ENCODE results near the gene TBRG4.

GRCh38 chr7:45073031-45073785 is 38.3 kb downstream of the TBRG4 start:
- TF ChIP-seq CTCF (IDR thresholded peaks at IDR 0.05; ENCODE audit: extremely low read depth in 1 of 2, insufficient read depth in 1 of 2, low read depth in 1 of 2, low read length in 2 of 2) (no peak), EZH2 (IDR thresholded peaks at IDR 0.05; ENCODE audit: borderline replicate concordance, low read depth, low read length, severe bottlenecking) (no peak), POLR2AphosphoS5 (IDR thresholded peaks at IDR 0.05; ENCODE audit: insufficient read depth, low read depth, low read length) (no peak), FOS (IDR thresholded peaks at IDR 0.05; ENCODE audit: borderline replicate concordance, insufficient read depth, low read length) (no peak), GATA2 (IDR thresholded peaks at IDR 0.05; ENCODE audit: insufficient read depth, insufficient read length, low read depth, low read length) (no peak), POLR2A (IDR thresholded peaks at IDR 0.05; ENCODE audit: low read depth, low read length) (no peak)
- TF ChIP-seq, protein P1, sequence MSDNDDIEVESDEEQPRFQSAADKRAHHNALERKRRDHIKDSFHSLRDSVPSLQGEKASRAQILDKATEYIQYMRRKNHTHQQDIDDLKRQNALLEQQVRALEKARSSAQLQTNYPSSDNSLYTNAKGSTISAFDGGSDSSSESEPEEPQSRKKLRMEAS (IDR thresholded peaks at IDR 0.05; ENCODE audit: insufficient read depth, insufficient read length) = no peak
